ENCODE data around the gene GPR3. TPM values are rescaled to one million over a fixed set of nuclear protein-coding genes. Genes with fewer than 3 reads are reported as not detected.

The GPR3 gene, protein sequence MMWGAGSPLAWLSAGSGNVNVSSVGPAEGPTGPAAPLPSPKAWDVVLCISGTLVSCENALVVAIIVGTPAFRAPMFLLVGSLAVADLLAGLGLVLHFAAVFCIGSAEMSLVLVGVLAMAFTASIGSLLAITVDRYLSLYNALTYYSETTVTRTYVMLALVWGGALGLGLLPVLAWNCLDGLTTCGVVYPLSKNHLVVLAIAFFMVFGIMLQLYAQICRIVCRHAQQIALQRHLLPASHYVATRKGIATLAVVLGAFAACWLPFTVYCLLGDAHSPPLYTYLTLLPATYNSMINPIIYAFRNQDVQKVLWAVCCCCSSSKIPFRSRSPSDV
- 1.3 and 1.9 TPM in 2 replicates for total RNA-seq (2022)
- Bru-seq, nascent RNA: percentile 42 among the genes with signal in this experiment
- BruChase-seq, experiment 1, labeled RNA remaining after a 6-hour chase: percentile 28 among the genes with signal in this experiment
- percentile 52 among the genes with signal in this experiment for BruChase-seq, experiment 2, labeled RNA remaining after a 2-hour chase
- long read RNA-seq, partial matches to known transcripts: 0 of 1 reads
- long read RNA-seq, other reads (novel, unspliced or antisense): 0 of 1 reads

DNA sequence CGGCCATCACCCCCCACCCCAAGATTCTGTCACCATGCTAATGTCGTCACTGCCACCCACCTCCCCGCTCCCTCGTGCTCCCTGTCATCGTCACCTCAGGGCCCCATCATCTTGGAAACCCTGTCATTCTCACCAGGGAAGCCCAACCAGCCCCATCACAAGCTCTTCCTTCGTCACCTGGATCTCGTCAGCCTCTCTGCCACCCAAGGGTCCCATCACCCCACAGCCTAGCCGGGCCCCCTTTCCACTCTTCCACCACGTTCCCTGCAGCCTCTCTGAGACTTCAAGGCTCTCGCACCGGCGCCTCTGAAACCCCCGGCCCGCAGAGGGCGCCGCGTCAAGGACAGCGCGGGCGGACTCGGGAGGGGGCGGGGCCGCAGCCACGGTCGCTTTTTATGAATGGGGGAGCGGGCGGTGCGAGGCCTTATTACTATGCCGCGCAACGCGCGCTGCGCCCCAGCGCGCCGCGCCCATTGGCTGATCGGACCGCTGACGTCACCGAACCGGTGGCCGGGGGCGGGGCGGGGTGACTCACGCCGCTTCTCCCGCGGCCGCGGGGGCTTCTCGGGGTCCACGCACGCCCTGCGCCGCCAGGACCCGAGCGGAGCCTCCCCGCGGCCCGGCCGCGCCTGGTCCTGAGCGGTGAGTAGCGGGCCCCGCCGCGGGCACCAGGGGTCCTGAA is at the start of gene GPR3:
Gene GPR3 (plus strand): TSS at position 527 of the 682 bp plus-strand sequence. CDS start 1,177 bp downstream, outside the sequence.
- DNase-seq: peak; percentile 85
- peak within 1 kb of the TSS; percentile 92 for H3K27ac Mint-ChIP-seq (ENCODE audit: unreplicated experiment)
- H3K4me3 Mint-ChIP-seq (ENCODE audit: low read depth, unreplicated experiment): peak within 1 kb of the TSS; percentile 94
- TF ChIP-seq, protein P1, sequence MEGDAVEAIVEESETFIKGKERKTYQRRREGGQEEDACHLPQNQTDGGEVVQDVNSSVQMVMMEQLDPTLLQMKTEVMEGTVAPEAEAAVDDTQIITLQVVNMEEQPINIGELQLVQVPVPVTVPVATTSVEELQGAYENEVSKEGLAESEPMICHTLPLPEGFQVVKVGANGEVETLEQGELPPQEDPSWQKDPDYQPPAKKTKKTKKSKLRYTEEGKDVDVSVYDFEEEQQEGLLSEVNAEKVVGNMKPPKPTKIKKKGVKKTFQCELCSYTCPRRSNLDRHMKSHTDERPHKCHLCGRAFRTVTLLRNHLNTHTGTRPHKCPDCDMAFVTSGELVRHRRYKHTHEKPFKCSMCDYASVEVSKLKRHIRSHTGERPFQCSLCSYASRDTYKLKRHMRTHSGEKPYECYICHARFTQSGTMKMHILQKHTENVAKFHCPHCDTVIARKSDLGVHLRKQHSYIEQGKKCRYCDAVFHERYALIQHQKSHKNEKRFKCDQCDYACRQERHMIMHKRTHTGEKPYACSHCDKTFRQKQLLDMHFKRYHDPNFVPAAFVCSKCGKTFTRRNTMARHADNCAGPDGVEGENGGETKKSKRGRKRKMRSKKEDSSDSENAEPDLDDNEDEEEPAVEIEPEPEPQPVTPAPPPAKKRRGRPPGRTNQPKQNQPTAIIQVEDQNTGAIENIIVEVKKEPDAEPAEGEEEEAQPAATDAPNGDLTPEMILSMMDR (IDR thresholded peaks at IDR 0.05; ENCODE audit: unreplicated experiment): peak; percentile 10
- no TSS peak for BruUV-seq (replicated peaks)
- H3K27me3 Mint-ChIP-seq (ENCODE audit: unreplicated experiment): peaks cover 33% of the 10 kb centered on the region
- H3K4me1 Mint-ChIP-seq (ENCODE audit: low read depth, unreplicated experiment): peaks cover 11% of the 10 kb centered on the region
- H3K9me3 Mint-ChIP-seq (ENCODE audit: low read depth, unreplicated experiment): no peaks in the 10 kb centered on the region
- CTCF ChIA-PET: interaction anchor here (0.7 kb wide), 1 partner anchor 9 kb away, joined by 5 read pairs; no protein-coding TSS in a partner anchor
- intact Hi-C loops (cut with micrococcal nuclease; ENCODE audit: unreplicated experiment): no loop called here
- peaks cover 18% of the 10 kb centered on the region for H3K36me3 Mint-ChIP-seq (ENCODE audit: insufficient read depth, unreplicated experiment)

GRCh38 chr1:27342778-27343638 is 49.4 kb upstream of the GPR3 start:
- Mint-ChIP-seq H3K36me3 (ENCODE audit: insufficient read depth, unreplicated experiment) (peaks cover 40% of the 10 kb centered on the region), H3K4me3 (ENCODE audit: low read depth, unreplicated experiment) (peak overlapping the region; percentile 73), H3K27me3 (ENCODE audit: unreplicated experiment) (no peaks in the 10 kb centered on the region), H3K27ac (ENCODE audit: unreplicated experiment) (peak overlapping the region; percentile 34), H3K4me1 (ENCODE audit: low read depth, unreplicated experiment) (peaks cover 38% of the 10 kb centered on the region), H3K9me3 (ENCODE audit: low read depth, unreplicated experiment) (no peaks in the 10 kb centered on the region)
- BruUV-seq (replicated peaks): no TSS peak
- TF ChIP-seq, protein P1 (IDR thresholded peaks at IDR 0.05; ENCODE audit: unreplicated experiment): no peak
- intact Hi-C loops (cut with micrococcal nuclease; ENCODE audit: unreplicated experiment): no loop called here
- CTCF ChIA-PET: interaction anchor here (1.2 to 2.1 kb wide), 3 partner anchors 10 to 45 kb away, joined by 4 to 6 read pairs (median 5); no protein-coding TSS in a partner anchor
- DNase-seq: peak; percentile 51

DNA sequence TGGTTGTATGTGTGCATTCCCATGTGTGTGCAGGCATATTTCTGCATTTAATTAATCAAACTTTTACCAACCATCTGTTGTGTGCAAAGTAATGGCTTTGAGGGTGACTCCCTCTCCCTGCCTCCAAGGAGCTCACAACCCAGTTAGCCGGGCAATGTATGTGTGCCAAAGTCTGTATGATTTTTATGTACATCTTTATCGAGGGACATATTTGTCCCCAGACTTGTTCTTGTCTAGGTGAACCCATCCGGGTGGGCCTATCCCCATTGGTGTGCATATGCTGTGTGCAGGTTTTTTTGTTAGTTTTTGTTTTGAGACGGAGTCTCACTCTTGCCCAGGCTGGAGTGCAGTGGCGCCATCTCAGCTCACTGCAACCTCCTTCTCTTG is 48.8 kb upstream of the GPR3 start:
- Mint-ChIP-seq H3K27ac (ENCODE audit: unreplicated experiment) (no peak overlapping the region), H3K4me1 (ENCODE audit: low read depth, unreplicated experiment) (peaks cover 41% of the 10 kb centered on the region), H3K36me3 (ENCODE audit: insufficient read depth, unreplicated experiment) (peaks cover 42% of the 10 kb centered on the region), H3K4me3 (ENCODE audit: low read depth, unreplicated experiment) (peak overlapping the region; percentile 73), H3K27me3 (ENCODE audit: unreplicated experiment) (no peaks in the 10 kb centered on the region), H3K9me3 (ENCODE audit: low read depth, unreplicated experiment) (no peaks in the 10 kb centered on the region)
- DNase-seq: no peak
- intact Hi-C loops (cut with micrococcal nuclease; ENCODE audit: unreplicated experiment): no loop called here
- BruUV-seq (replicated peaks): no TSS peak
- TF ChIP-seq, protein P1 (IDR thresholded peaks at IDR 0.05; ENCODE audit: unreplicated experiment): no peak
- CTCF ChIA-PET: interaction anchor here (2.1 kb wide), 1 partner anchor 11 kb away, joined by 5 read pairs; no protein-coding TSS in a partner anchor

DNA sequence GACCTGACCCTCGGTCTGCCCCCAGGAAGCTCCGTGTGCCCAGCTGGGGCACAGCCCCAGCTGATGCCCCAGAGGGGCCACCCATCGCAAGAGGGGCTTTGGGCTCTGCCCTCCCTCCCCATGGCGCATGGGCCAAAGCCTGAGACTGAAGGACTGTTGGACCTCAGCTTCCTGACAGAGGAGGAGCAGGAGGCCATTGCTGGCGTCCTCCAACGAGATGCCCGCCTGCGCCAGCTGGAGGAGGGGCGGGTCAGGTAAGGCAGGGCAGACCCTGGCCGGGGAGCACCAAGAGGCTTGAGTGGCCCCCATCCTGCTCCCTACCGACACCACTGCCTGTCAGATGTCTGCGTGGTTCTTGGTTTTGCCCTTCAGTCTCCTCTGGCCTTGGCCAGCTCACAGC is 47.1 kb upstream of the GPR3 start:
- intact Hi-C loops (cut with micrococcal nuclease; ENCODE audit: unreplicated experiment): no loop called here
- no peak for DNase-seq
- BruUV-seq (replicated peaks): no TSS peak
- H3K9me3 Mint-ChIP-seq (ENCODE audit: low read depth, unreplicated experiment): no peaks in the 10 kb centered on the region
- peaks cover 34% of the 10 kb centered on the region for H3K4me1 Mint-ChIP-seq (ENCODE audit: low read depth, unreplicated experiment)
- peaks cover 48% of the 10 kb centered on the region for H3K36me3 Mint-ChIP-seq (ENCODE audit: insufficient read depth, unreplicated experiment)
- no peak overlapping the region for H3K4me3 Mint-ChIP-seq (ENCODE audit: low read depth, unreplicated experiment)
- H3K27me3 Mint-ChIP-seq (ENCODE audit: unreplicated experiment): no peaks in the 10 kb centered on the region
- H3K27ac Mint-ChIP-seq (ENCODE audit: unreplicated experiment): no peak overlapping the region
- CTCF ChIA-PET: interaction anchor here (1.0 kb wide), 1 partner anchor 20 kb away, joined by 7 read pairs; no protein-coding TSS in a partner anchor
- TF ChIP-seq, protein P1 (IDR thresholded peaks at IDR 0.05; ENCODE audit: unreplicated experiment): no peak

Data from Calu3 (cell line).